Measurements from ENCODE around the gene HINT2.
A peak's percentile ranks its signal among the peaks of the same experiment; 100 is the strongest.

Gene HINT2

DNA sequence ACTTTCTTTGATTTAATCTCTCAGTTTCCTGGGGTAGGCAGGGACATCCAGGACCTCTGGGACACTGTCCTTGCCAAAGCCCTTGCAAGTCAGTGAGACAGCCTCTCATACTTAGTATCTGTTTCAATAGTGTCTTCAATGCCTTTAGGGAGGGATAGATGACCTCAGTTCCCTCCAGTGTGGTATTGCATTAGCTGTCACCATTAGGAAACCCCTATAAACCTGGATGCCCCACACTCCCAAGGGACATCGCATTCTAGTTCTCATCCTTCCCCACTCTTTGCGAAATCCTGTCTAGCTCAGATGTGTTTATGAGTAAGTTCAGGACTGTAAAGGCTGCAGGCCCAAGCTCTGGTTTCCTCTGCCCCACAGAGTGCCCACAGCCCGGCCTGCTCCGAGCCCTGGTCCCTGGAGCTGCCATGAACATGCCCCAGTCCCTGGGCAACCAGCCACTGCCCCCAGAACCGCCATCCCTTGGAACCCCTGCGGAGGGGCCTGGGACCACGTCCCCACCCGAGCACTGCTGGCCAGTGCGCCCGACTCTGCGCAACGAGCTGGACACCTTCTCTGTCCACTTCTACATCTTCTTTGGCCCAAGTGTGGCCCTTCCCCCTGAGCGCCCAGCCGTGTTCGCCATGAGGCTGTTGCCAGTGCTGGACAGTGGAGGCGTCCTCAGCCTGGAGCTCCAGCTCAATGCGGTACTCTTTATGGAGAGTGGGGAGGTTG is 27.3 kb upstream of the HINT2 start:
- no peak overlapping the region for H3K4me3 ChIP-seq (ENCODE audit: low read depth, low read length)
- peak; percentile 67 for DNase-seq (ENCODE audit: low read depth)

DNA sequence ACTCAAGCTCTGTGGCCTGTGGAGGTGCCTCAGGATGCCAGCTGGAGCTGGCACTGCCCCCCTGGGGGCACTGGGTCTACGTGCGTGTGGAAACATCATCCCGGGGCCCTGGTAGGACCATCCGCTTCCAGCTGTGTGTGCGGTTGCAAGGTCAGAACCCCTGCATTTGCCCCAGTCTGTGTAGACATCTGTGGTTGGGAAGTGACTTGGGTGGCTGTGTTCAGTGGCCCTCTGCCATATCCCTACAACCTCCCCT is 26.7 kb upstream of the HINT2 start:
- no peak for DNase-seq (ENCODE audit: low read depth)
- H3K4me3 ChIP-seq (ENCODE audit: low read depth, low read length) = no peak overlapping the region

DNA sequence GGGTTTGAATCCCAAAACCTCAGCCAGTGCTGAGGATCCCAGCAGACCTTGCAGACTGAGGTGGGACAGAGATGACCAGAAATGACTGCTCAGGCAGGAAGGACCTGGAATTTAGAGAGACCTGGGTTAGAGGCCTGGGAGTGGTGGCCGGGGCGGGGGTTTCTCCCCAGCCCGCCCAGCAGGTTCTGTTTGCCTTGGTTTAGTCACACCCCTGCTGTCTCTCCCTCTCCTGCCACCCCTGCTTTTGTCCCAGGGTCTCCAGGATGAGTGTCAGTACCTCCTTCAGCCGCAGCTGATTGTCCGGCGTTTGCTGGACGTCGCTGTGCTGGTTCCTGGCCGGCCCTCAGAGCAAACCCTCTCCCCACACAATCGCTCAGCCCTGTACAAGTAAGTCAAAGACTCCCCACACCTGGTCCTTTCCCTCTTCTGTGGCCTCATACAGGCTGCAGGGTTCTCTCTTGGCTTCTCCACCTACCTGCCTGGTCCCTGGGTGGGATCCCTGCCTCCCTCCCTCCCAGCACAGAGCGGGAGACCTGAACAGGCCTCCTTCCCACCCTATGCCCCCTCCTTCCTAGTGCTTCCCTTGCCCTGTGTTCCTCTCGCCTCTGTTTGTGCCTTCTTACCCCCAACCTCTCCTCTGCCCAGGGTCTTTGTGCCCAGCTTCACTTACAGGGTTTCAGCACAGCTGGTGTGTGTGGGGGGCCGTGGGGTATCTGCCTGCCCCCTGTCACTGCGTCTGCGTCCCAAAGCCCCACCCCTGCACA is 26.2 kb upstream of the HINT2 start:
- DNase-seq (ENCODE audit: low read depth) = no peak

DNA sequence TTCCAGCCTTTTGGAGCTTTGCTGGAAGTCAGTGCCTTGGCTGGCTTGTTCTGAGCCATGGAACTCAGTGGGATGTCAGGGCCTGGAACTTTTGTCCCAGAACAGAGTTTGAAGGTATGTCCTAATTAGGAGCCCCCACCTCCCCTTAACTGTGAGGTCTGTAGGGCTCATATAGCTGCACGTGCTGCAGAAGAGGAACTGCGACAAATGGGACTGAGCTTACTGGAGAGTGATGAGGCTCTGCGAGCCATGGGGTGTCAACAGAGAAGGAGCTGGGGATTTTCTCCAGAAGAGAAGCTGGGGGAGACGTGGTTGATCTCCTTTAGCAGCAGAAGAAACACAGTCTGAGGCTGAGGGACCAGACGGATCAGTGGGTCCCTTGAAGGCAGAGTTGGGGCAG is 25.1 kb upstream of the HINT2 start:
- DNase-seq (ENCODE audit: low read depth) = no peak
- H3K4me3 ChIP-seq (ENCODE audit: low read depth, low read length) = no peak overlapping the region

More for the DNA sequence above, 26.2 kb upstream of the HINT2 start:
- no peak overlapping the region for H3K4me3 ChIP-seq (ENCODE audit: low read depth, low read length)

DNA sequence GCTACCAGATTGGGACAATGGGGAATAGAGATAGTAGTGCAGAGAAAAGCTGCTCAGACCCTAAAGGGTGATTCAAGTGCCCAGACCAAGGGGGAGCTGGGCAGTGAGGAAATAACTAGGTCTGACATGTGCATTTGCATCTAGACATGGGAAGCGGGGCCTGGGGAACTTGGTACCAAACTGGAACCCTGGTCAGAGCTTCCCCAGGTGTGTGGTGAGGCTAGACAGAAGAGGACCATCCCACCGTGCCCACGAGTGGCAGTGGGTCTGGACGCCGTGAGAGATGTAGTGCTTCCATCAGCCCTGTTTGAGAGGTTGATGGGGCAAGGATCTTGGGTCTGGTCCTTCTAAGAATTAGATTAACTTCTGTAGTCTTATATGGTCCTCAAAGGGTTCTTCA is 21.8 kb upstream of the HINT2 start:
- no peak overlapping the region for H3K4me3 ChIP-seq (ENCODE audit: low read depth, low read length)
- DNase-seq (ENCODE audit: low read depth) = no peak

DNA sequence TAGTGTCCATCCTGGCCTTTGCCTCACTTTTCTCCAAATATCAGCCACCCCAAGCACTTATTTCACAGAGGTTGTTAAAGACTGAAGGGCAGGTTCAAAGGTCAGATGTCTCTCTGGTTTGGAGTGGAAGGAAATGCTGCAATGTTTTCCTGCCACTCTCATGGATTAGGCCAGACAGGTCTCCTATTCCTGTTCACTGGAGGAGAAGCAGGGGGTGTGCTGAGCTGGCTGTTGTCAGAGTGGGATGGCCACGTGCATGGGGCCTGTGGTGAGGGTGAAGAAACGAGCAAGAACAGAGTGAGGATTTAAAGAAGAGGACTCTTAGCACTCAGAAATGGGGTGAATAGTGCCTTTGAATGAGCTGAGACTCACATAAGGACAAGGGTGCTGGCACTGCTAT is 20.9 kb upstream of the HINT2 start:
- no peak overlapping the region for H3K4me3 ChIP-seq (ENCODE audit: low read depth, low read length)
- no peak for DNase-seq (ENCODE audit: low read depth)

DNA sequence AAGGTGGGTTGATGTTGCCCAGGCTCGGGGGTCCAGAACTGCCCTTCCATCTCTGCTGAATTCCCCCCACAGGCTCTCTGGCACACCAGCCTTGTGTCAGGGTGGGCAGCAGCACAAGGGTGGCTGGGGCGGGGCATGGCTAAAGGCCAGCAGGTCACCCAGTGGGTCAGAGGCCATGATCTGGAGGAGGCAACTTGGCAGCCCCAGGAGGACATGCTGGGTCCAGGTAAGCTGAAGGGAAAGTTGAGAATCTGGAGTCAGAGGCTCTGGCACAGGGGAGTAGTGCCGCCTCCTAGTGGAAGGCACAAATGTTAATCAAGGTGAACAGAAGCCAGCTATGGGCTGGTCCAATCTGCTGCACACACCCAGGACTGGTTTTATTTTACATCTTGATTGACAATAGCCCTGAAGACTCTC is 20.4 kb upstream of the HINT2 start:
- DNase-seq (ENCODE audit: low read depth) = no peak
- no peak overlapping the region for H3K4me3 ChIP-seq (ENCODE audit: low read depth, low read length)

DNA sequence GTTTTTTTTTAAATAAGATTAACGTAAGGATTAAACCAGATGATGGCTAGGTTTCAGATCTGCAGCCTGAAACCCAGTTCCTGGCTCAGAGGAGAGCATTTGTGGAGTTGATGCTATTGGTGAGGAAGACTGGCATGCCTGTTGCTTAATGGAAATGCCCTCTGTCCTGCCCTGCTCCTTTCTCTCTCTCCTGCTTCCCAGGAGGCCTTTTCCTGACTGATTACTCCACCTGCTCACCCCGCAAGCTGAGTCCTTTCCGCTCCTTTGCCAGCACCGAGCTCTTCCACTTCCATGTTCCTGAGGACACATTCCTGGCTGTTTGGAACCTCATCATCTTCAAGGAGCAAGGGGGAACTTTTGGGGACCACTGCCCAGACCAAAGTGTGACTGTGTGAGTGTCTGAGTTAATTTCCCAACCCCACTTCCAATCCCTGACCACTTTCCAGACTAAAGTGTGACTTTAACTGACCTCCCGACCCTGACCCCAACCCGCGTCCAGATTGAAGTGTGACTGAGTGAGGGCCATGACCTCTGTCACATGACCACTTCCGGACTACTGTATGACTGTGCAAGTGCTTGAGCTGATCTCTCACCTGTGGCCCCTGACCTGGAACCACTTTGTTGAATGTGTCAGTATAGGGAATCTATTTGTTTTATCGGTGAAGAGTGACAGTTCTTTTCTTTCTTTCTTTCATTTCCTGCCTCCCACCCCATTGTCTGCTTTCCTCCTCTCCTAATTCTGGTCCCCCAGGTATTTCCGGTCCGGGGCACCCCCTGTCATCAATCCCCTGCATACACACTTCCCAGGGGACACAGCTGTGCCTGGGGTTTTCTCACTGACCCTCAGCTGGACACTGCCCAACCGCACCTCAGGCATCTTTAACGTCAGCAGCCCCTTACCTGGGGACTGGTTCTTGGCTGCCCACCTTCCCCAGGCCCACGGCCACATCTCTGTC is 19.7 kb upstream of the HINT2 start:
- no peak for DNase-seq (ENCODE audit: low read depth)
- no peak overlapping the region for H3K4me3 ChIP-seq (ENCODE audit: low read depth, low read length)

DNA sequence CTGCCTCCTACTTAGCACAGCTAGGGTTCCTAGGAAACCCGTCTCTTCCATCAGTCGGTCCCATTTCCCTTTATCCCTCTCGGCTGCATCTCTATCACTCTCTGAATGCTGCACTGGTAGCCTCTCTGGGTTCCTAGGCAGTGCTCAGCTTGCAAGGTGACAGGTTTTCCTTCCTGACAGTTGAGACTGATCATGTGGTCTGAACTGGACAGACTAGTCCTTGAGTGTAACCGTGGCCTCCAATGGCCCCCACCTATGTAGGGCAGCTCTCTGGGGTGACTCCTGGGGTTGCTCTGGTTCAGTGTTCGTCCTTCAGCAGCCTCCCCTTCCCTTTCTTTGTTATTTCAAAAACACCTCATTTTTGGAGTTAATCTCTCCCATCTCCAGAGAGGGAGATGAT is 18.0 kb upstream of the HINT2 start:
- no peak for DNase-seq (ENCODE audit: low read depth)
- no peak overlapping the region for H3K4me3 ChIP-seq (ENCODE audit: low read depth, low read length)

DNA sequence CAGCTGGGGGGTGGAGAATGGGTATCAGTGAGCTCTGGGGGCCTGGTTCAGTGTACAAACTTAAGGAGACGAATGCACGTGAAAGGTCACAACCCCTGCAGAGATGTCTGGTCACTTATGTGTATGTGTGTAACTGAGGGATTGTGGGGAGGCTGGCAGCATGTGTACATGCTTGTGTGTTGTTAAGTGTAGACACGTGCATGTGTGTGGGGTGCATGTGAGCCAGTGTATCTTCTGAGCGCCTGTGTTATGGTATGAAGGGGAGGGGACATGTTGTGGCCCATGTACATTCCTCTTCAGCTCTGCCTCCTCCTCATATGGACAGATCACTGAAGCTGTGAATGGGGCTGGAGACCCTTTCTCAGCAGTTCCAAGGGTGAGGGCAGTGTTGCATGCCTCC is 16.2 kb upstream of the HINT2 start:
- DNase-seq (ENCODE audit: low read depth) = no peak
- no peak overlapping the region for H3K4me3 ChIP-seq (ENCODE audit: low read depth, low read length)

DNA sequence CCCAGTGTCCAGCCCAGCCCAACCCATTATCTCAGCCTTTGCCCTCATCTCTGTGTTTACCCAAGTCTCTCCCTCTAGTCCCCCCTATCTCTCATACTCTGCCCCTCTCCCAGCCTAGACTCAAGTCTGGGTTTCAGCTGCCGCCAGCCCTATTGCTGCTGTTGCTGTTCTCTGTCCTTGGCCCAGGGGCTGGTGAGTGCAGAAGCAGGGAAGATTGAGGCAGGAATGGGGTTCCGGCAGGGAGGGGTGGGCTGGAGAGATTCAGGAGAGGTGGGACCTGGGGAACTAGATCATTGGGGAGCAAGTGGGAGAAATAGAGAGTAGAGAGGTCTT is 14.9 kb upstream of the HINT2 start:
- no peak for DNase-seq (ENCODE audit: low read depth)
- H3K4me3 ChIP-seq (ENCODE audit: low read depth, low read length) = peak overlapping the region; percentile 61

DNA sequence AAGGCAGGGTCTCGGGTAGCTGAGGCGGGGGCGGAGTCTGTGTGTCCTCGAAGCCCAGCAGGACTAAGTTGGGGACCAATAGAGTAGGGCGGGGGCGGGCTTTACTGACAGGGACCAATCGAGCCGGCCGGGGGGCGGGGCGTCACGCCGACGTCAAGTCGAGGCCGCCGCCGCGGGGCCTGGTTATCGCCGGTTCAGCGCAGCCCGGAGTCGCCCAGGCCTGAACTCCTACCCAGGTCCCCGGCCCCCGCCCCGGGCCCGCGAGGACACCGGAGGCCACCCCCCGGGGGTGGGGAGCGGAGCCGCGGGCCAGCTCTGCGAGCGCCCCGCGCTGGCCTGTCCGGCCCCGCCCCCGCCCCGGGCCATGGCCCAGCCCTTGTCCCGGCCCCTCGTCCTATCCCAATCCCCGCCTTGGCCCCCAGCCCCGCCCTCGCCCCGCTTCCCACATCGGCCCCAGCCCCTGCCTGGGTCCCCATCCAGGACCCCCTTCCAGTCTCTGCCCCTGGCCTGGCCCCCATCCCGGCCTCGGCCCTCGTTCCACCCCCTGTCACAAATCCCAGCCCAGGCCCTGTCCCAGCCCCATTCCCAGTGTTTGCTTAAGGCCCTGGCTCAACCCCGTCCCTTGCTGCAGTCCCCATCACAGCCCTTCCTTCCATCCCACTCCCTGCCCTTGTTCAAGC is 14.4 kb upstream of the HINT2 start, which contains the start of gene TMEM8B:
Gene TMEM8B (plus strand): TSS at position 145 of the 680 bp plus-strand sequence. CDS start 220 bp downstream, at position 365.
- H3K4me3 ChIP-seq (ENCODE audit: low read depth, low read length) = peak within 1 kb of the TSS; percentile 61
- DNase-seq (ENCODE audit: low read depth) = peak; percentile 69

DNA sequence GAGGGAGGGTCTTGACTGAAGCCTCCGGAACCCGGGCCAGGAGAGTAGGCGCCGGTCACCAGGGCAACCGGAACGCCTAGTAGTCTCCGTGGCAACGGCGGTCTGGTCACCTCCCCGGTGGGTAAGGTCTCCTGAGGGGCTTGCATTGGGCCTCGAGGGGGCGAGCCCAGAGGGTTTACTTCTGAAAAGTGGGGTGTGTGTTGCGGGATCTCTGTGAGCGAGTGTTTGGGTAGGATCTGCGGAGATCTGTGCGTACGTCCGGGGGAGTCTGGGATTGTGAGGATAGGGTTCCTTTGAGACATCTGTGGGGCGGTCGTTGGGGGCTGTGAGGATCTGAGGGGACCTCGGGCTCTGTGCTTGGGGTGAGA is 13.9 kb upstream of the HINT2 start, which contains the start of gene FAM221B:
Gene FAM221B (minus strand): TSS at position 17 of the 368 bp plus-strand sequence. CDS start 2,571 bp downstream, outside the sequence.
- DNase-seq (ENCODE audit: low read depth) = no peak
- peak within 1 kb of the TSS; percentile 61 for H3K4me3 ChIP-seq (ENCODE audit: low read depth, low read length)

DNA sequence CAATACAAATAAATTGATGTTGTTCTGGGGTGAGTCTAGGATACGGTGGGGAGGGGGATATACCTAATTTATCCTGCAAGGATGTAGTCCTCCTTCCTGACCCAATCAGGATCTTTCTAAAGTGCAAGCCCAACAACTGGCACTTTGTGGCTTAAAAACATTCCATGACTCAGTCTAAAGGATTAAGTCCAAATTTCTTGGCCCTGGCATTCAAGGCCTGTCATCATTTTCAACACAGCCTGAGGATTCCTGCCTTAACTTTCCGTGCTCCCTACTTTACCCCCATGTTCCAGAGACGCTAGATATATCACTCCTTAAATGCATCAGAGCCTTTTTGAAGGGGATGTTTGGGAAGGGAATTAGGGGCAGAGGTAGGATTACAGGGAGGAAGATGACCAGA is 12.6 kb upstream of the HINT2 start:
- no peak overlapping the region for H3K4me3 ChIP-seq (ENCODE audit: low read depth, low read length)
- DNase-seq (ENCODE audit: low read depth) = no peak

DNA sequence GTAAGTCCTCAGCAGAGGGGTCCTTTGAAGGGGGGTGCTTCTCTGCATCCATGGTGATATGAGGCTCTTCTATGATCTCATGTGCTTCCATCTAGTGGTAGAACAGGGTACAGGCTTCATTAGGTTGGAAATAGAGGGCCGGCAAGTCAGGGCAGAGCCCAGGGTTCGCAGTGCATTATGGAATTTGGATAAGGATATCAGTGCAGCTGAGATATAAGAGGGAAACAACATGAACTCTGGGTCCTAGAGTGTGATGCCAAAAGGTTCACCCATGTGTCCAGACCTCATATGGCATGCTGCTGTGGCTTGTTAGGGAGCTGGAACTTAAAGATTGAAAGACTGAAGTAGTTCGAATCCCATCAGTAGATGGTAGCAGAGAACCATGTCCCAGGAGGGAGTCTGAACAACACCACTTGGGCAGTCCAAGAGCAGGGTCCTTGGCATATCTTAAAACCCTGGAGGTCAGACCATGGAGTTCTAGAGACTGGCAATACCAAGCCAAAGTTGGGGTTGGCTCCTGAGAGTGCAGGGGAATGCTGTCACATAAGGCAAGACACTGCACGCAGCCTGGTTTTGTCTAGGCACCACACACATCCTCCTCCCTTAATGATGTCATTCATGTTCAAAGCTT is 11.3 kb upstream of the HINT2 start:
- no peak for DNase-seq (ENCODE audit: low read depth)

DNA sequence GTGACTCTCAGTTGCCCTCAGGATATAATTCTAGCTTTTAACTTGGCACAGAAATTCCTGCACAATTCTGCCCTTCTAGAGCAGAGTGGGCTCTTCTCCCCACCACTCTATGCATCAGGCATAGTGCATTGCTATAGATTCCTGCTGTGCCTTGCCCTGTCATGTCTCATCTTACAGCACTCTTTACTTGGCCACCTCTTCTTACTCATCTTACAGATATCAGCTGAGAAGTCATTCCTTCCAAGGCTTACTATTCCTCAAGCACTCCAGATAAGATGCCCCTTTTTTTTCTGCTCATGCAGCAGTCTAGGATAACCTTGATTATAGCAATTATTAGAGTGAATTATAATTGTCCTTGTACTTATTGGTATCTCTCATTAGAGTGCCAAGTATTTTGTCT is 8.1 kb upstream of the HINT2 start:
- H3K4me3 ChIP-seq (ENCODE audit: low read depth, low read length) = no peak overlapping the region
- no peak for DNase-seq (ENCODE audit: low read depth)

More for the DNA sequence above, 11.3 kb upstream of the HINT2 start:
- no peak overlapping the region for H3K4me3 ChIP-seq (ENCODE audit: low read depth, low read length)

DNA sequence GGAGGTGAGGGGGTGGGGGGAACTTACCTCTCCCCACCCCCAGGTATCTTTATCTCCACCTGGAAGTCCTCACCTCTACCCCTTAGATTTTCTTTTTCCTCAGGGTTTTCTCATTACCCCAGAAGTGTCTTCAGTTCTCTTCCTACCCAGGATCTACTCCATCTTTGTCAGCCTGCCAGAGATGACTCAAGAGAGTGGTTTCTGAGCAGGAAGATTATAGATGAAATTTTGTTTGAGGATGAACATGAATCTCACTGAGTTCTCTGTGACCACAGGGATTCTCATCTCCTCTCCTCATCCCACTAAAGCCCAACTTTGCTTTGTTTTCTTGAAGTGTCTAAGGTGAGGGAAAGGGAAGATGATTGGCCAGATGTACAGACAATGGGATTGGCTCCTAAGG is 5.2 kb upstream of the HINT2 start:
- no peak overlapping the region for H3K4me3 ChIP-seq (ENCODE audit: low read depth, low read length)
- no peak for DNase-seq (ENCODE audit: low read depth)

DNA sequence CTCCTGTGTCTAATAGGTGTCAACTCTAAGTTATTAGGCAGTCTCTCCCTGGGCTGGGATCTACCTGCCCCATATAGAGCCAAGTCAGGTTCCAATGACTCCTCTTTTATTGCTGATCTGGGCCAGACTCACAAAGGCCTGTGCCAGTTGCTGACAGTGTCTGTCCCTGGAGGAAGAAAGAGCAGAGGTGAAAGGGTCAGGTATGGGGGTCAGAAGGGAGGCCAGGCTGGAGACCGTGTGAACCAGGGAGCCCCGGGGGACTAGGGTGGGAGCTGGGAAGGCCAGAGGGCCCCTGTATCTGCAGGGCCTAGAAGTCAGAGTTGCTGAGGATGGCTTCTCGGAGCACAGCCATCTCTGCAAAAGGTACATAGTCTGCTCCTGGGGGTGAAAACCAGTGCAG is 3.5 kb upstream of the HINT2 start:
- H3K4me3 ChIP-seq (ENCODE audit: low read depth, low read length) = no peak overlapping the region

DNA sequence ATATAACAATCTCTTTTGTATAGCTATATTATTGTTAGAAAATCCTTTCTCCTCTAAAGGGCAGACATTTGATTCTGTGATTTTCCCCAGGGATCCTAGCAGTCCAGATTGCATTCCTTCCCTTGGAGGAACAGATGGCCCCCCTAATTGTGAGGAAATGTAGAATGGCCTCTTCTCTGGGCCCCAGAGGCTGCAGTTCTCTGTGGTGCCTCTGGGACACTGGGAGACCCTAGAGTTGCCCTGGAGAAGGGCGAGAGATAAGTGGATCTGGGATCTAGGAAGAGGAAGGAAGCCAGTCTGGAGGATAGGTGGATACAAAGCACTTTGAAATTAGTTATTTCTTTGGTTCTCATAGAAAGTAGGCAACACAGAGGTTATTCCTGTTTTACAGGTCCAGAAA is 1.9 kb upstream of the HINT2 start:
- H3K4me3 ChIP-seq (ENCODE audit: low read depth, low read length) = no peak overlapping the region
- no peak for DNase-seq (ENCODE audit: low read depth)

More for the DNA sequence above, 3.5 kb upstream of the HINT2 start:
- DNase-seq (ENCODE audit: low read depth) = no peak
